ENCODE results near the gene TMEM108. TPM values are rescaled to one million over a fixed set of nuclear protein-coding genes. Genes with fewer than 3 reads are reported as not detected.
"Not testable (repeated sequence)": the region's sequence is repeated elsewhere in the genome, so short reads cannot be mapped to it uniquely, and the experiment has no call there.

Gene TMEM108
- 16.7 and 20.7 TPM in 2 replicates for total RNA-seq
- 28.6 TPM for polyA plus RNA-seq (2012)

GRCh38 chr3:133038089-133038730 is at the start of gene TMEM108:
TSS of gene TMEM108 (plus strand) at chr3:133038391.
- DNase-seq (ENCODE audit: low read depth) = peak; percentile 91

GRCh38 chr3:132995971-132996370 is 42.2 kb upstream of the TMEM108 start:
- DNase-seq (ENCODE audit: low read depth) = no peak

GRCh38 chr3:132997404-132998185 is 40.6 kb upstream of the TMEM108 start:
- DNase-seq (ENCODE audit: low read depth) = peak; percentile 10

GRCh38 chr3:133005032-133005431 is 33.2 kb upstream of the TMEM108 start:
- DNase-seq (ENCODE audit: low read depth) = not testable (repeated sequence)

- DNase-seq (ENCODE audit: low read depth) = no peak
Measured at GRCh38 chr3:133007601-133008000, 30.6 kb upstream of the TMEM108 start.

GRCh38 chr3:133014325-133014724 is 23.9 kb upstream of the TMEM108 start:
- DNase-seq (ENCODE audit: low read depth) = no peak

GRCh38 chr3:133015573-133015972 is 22.6 kb upstream of the TMEM108 start:
- not testable (repeated sequence) for DNase-seq (ENCODE audit: low read depth)

GRCh38 chr3:133016838-133017309 is 21.3 kb upstream of the TMEM108 start:
- DNase-seq (ENCODE audit: low read depth) = no peak

GRCh38 chr3:133018921-133019320 is 19.3 kb upstream of the TMEM108 start:
- DNase-seq (ENCODE audit: low read depth) = no peak

GRCh38 chr3:133021206-133021605 is 17.0 kb upstream of the TMEM108 start:
- DNase-seq (ENCODE audit: low read depth) = no peak

- DNase-seq (ENCODE audit: low read depth) = peak; percentile 73
Measured at GRCh38 chr3:133023362-133023761, 14.8 kb upstream of the TMEM108 start.

GRCh38 chr3:133025546-133025945 is 12.6 kb upstream of the TMEM108 start:
- DNase-seq (ENCODE audit: low read depth) = no peak

GRCh38 chr3:133032301-133032700 is 5.9 kb upstream of the TMEM108 start:
- DNase-seq (ENCODE audit: low read depth) = no peak

GRCh38 chr3:133037436-133037835 is 755 bp upstream of the TMEM108 start:
- DNase-seq (ENCODE audit: low read depth) = no peak

GRCh38 chr3:133038731-133039375 is 662 bp downstream of the TMEM108 start:
- peak; percentile 63 for DNase-seq (ENCODE audit: low read depth)

- DNase-seq (ENCODE audit: low read depth) = peak; percentile 92
Measured at GRCh38 chr3:133040696-133041523, 2.7 kb downstream of the TMEM108 start.

GRCh38 chr3:133041524-133041829 is 3.3 kb downstream of the TMEM108 start:
- DNase-seq (ENCODE audit: low read depth) = no peak

GRCh38 chr3:133042778-133043177 is 4.6 kb downstream of the TMEM108 start:
- peak; percentile 6 for DNase-seq (ENCODE audit: low read depth)

- DNase-seq (ENCODE audit: low read depth) = no peak
Measured at GRCh38 chr3:133047980-133048379, 9.8 kb downstream of the TMEM108 start.

- peak; percentile 22 for DNase-seq (ENCODE audit: low read depth)
Measured at GRCh38 chr3:133049491-133049890, 11.3 kb downstream of the TMEM108 start.

GRCh38 chr3:133050891-133051290 is 12.7 kb downstream of the TMEM108 start:
- DNase-seq (ENCODE audit: low read depth) = no peak

Data from myocyte (in vitro differentiated cells).